HL-60 (cell line): ENCODE results near the gene MYRFL.

ENCODE experiments used
- DNase-seq, 2 experiments: peaks; one replicate each; pipeline ENCODE4 v3.0.0-alpha.2; 2010 to 2020; ENCODE audit warnings: low read depth in 1 of 2, low spot score in 1 of 2
- H3K27ac ChIP-seq: fragments of 250-450 bp; sonication (Bioruptor Pico); replicated peaks from 2 replicates; pipeline ENCODE4 v1.5.1; 2020; ENCODE audit warnings: mild to moderate bottlenecking, moderate library complexity
- H3K27me3 ChIP-seq: fragments of 250-450 bp; sonication (Bioruptor Pico); 2 replicates; pipeline ENCODE4 v1.5.1; 2021; ENCODE audit warnings: mild to moderate bottlenecking, moderate library complexity; ENCODE audit not compliant: insufficient read depth, poor library complexity, severe bottlenecking
- H3K4me3 ChIP-seq: replicated peaks from 2 replicates; pipeline ENCODE4 v1.5.1; 2011; ENCODE audit warnings: mild to moderate bottlenecking, control low read depth, low read length; ENCODE audit not compliant: insufficient read depth
- CTCF ChIP-seq: IDR thresholded peaks from one replicate; pipeline ENCODE4 v1.5.1; 2011; ENCODE audit warnings: low read length, control low read depth, inconsistent platforms; ENCODE audit not compliant: insufficient read depth
- GABPA ChIP-seq: IDR thresholded peaks from 2 replicates; pipeline ENCODE4 v1.6.1; 2012; ENCODE audit warnings: low read depth
- POLR2AphosphoS5 ChIP-seq: IDR thresholded peaks from 2 replicates; pipeline ENCODE4 v1.6.1; 2012; ENCODE audit warnings: low read depth
- SPI1 ChIP-seq: IDR thresholded peaks from 2 replicates; pipeline ENCODE4 v1.6.1; 2012; ENCODE audit warnings: low read depth, mild to moderate bottlenecking, borderline replicate concordance
- TF ChIP-seq, protein P1 (sequence below): IDR thresholded peaks from 2 replicates; pipeline ENCODE4 v1.6.1; 2012; ENCODE audit warnings: low read depth; ENCODE audit not compliant: insufficient replicate concordance

Gene MYRFL

GRCh38 chr12:69934011-69934410 is 109.0 kb downstream of the MYRFL start:
- Histone ChIP-seq H3K27ac (no peak overlapping the region), H3K4me3 (no peak overlapping the region), H3K27me3 (no peaks in the 10 kb centered on the region)
- DNase-seq, result no peak
- TF ChIP-seq CTCF, result no peak
- TF ChIP-seq, protein P1, sequence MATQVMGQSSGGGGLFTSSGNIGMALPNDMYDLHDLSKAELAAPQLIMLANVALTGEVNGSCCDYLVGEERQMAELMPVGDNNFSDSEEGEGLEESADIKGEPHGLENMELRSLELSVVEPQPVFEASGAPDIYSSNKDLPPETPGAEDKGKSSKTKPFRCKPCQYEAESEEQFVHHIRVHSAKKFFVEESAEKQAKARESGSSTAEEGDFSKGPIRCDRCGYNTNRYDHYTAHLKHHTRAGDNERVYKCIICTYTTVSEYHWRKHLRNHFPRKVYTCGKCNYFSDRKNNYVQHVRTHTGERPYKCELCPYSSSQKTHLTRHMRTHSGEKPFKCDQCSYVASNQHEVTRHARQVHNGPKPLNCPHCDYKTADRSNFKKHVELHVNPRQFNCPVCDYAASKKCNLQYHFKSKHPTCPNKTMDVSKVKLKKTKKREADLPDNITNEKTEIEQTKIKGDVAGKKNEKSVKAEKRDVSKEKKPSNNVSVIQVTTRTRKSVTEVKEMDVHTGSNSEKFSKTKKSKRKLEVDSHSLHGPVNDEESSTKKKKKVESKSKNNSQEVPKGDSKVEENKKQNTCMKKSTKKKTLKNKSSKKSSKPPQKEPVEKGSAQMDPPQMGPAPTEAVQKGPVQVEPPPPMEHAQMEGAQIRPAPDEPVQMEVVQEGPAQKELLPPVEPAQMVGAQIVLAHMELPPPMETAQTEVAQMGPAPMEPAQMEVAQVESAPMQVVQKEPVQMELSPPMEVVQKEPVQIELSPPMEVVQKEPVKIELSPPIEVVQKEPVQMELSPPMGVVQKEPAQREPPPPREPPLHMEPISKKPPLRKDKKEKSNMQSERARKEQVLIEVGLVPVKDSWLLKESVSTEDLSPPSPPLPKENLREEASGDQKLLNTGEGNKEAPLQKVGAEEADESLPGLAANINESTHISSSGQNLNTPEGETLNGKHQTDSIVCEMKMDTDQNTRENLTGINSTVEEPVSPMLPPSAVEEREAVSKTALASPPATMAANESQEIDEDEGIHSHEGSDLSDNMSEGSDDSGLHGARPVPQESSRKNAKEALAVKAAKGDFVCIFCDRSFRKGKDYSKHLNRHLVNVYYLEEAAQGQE, result no peak
- no peak for TF ChIP-seq SPI1
- no peak for TF ChIP-seq POLR2AphosphoS5
- no peak for TF ChIP-seq GABPA

DNA sequence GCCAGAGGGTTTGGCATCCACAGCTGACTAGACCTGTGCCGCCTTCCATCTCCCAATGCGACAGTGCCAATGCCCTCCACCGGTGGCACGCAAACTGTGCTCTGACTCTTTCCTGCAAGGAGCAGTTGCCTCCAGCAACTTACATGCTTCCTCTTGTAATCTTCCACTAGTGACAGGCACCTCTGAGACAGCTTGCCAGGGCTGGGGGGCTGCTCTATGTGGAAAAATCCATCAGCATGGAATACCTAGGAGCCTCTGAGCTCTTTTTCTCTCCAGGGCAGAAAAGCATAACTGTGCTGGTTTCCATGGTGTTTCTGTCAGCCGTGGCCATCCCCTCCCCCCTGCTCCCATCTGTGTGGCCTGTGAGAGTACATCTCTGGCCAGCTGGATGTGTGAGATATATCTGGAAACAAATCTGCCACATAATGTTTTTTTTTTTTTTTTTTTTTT is 110.6 kb downstream of the MYRFL start:
- Histone ChIP-seq H3K27me3 (no peaks in the 10 kb centered on the region), H3K4me3 (no peak overlapping the region), H3K27ac (no peak overlapping the region)
- no peak for TF ChIP-seq SPI1
- no peak for TF ChIP-seq GABPA
- no peak for TF ChIP-seq POLR2AphosphoS5
- TF ChIP-seq, protein P1, result no peak
- no peak for TF ChIP-seq CTCF
- DNase-seq, result no peak

DNA sequence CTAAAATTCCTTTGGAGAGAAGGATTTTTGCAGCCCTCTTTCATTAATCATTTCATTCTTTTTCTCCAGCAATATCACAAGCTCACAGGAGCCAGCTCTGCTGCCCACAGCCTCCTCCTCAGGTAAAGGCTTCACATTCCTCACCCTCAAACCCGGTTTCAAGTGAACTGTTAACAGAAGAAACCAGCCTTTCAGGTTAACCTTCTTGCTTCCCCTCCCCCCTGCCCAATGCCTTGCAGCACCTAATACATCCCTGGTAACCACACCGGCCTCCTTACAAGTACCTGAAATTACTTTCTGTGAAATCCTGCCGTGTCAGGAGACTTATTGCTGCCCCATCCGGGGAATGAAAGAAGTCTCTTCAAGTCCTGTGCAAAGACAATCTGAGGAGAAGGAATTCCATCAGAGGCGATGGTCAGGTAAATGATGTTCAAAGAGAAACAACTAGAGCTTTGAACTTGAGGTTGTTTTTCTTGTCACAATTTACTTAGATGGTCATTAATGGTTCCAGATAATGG is 111.2 kb downstream of the MYRFL start:
- no peak overlapping the region for H3K27ac ChIP-seq
- no peak overlapping the region for H3K4me3 ChIP-seq
- DNase-seq, result no peak
- no peaks in the 10 kb centered on the region for H3K27me3 ChIP-seq
- TF ChIP-seq POLR2AphosphoS5 (no peak), GABPA (no peak), SPI1 (no peak), CTCF (no peak)
- TF ChIP-seq, protein P1, result no peak
